ENCODE data around the gene GTF2A1.
"Not testable (repeated sequence)": the region's sequence is repeated elsewhere in the genome, so short reads cannot be mapped to it uniquely, and the experiment has no call there.

GTF2A1 gene

GRCh38 chr14:81233615-81234014 is 12.9 kb upstream of the GTF2A1 start:
- Histone ChIP-seq H3K36me3 (replicated peaks in 1 of 2; ENCODE audit: control insufficient read depth in 2 of 2, insufficient read depth in 2 of 2, low read length in 2 of 2) (no peaks in the 10 kb centered on the region), H3K4me1 (ENCODE audit: control insufficient read depth in 2 of 2, insufficient read depth in 1 of 2, low read depth in 1 of 2, low read length in 2 of 2) (peaks cover 0 to 4% of the 10 kb centered on the region in 2 donors), H4K91ac (ENCODE audit: low read depth, low read length, poor library complexity) (no peak overlapping the region), H2AK5ac (ENCODE audit: low read depth, low read length) (no peak overlapping the region), H3K4ac (ENCODE audit: low read length) (no peak overlapping the region), H2BK120ac (ENCODE audit: low read depth, low read length) (no peak overlapping the region), H3K14ac (ENCODE audit: low read length) (no peak overlapping the region), H2BK5ac (ENCODE audit: low read length) (no peak overlapping the region), H3K79me1 (ENCODE audit: low read depth, low read length) (no peaks in the 10 kb centered on the region), H3K23ac (ENCODE audit: low read depth, low read length, poor library complexity) (no peak overlapping the region), H2BK12ac (ENCODE audit: low read length) (no peak overlapping the region), H4K8ac (ENCODE audit: low read depth, low read length) (no peak overlapping the region), H2BK15ac (ENCODE audit: low read length) (no peak overlapping the region), H3K9me3 (replicated peaks in 1 of 2; ENCODE audit: control insufficient read depth in 2 of 2, insufficient read depth in 1 of 2, low read depth in 1 of 2, low read length in 2 of 2) (peaks cover 2 to 8% of the 10 kb centered on the region in 2 donors), H3K27ac (replicated peaks; ENCODE audit: low read length) (no peak overlapping the region), H3K9ac (ENCODE audit: low read depth, low read length, poor library complexity) (no peak overlapping the region), H3K18ac (ENCODE audit: low read length) (no peak overlapping the region), H2AFZ (ENCODE audit: low read length) (no peak overlapping the region), H3K4me2 (ENCODE audit: insufficient read depth, low read length, poor library complexity, severe bottlenecking) (no peak overlapping the region), H3K27me3 (ENCODE audit: control insufficient read depth in 3 of 3, insufficient read depth in 3 of 3, low read depth in 1 of 3, low read length in 3 of 3) (peaks cover 0 to 5% (median 0%) of the 10 kb centered on the region in 3 experiments), H3K4me3 (ENCODE audit: low read length in 2 of 2) (no peak overlapping the region)
- no peak for DNase-seq (ENCODE audit: low spot score)
- no CpG with 5 or more reads among the region's 1 CpG for WGBS, 2 donors (ENCODE audit: extremely low coverage in 2 of 2, insufficient read length in 2 of 2, insufficient replicate concordance in 1 of 2)

DNA sequence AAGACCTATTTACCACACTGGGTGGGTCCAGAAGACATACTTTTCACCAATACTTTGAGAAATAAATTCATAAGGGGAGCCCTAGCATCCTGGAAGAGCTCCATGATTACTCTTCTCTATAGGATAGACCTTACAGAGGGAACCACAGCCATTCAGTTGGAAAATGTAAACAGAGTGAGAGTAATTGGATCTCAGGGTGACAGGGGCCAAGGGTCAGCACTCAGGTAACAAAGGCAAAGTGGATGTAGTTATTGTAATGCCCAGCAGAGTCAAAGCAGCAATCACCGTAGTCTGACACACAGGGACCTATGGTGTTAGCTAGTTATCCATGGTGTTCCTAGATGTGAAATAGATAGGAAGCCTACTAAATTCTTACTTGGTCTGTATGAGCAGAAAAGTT is 10.8 kb upstream of the GTF2A1 start:
- Histone ChIP-seq H2BK12ac (ENCODE audit: low read length) (no peak overlapping the region), H2AK5ac (ENCODE audit: low read depth, low read length) (no peak overlapping the region), H3K27ac (replicated peaks; ENCODE audit: low read length) (no peak overlapping the region), H4K91ac (ENCODE audit: low read depth, low read length, poor library complexity) (no peak overlapping the region), H3K18ac (ENCODE audit: low read length) (no peak overlapping the region), H3K4me3 (ENCODE audit: low read length in 2 of 2) (no peak overlapping the region), H2BK120ac (ENCODE audit: low read depth, low read length) (no peak overlapping the region), H3K79me1 (ENCODE audit: low read depth, low read length) (no peaks in the 10 kb centered on the region), H2AFZ (ENCODE audit: low read length) (no peak overlapping the region), H3K4ac (ENCODE audit: low read length) (no peak overlapping the region), H3K14ac (ENCODE audit: low read length) (no peak overlapping the region), H3K4me2 (ENCODE audit: insufficient read depth, low read length, poor library complexity, severe bottlenecking) (no peak overlapping the region), H3K9ac (ENCODE audit: low read depth, low read length, poor library complexity) (no peak overlapping the region), H3K4me1 (ENCODE audit: control insufficient read depth in 2 of 2, insufficient read depth in 1 of 2, low read depth in 1 of 2, low read length in 2 of 2) (peaks cover 0 to 4% of the 10 kb centered on the region in 2 donors), H3K23ac (ENCODE audit: low read depth, low read length, poor library complexity) (no peak overlapping the region), H3K9me3 (replicated peaks in 1 of 2; ENCODE audit: control insufficient read depth in 2 of 2, insufficient read depth in 1 of 2, low read depth in 1 of 2, low read length in 2 of 2) (peaks cover 2 to 8% of the 10 kb centered on the region in 2 donors), H3K36me3 (replicated peaks in 1 of 2; ENCODE audit: control insufficient read depth in 2 of 2, insufficient read depth in 2 of 2, low read length in 2 of 2) (no peaks in the 10 kb centered on the region), H4K8ac (ENCODE audit: low read depth, low read length) (no peak overlapping the region), H2BK15ac (ENCODE audit: low read length) (no peak overlapping the region), H3K27me3 (ENCODE audit: control insufficient read depth in 3 of 3, insufficient read depth in 3 of 3, low read depth in 1 of 3, low read length in 3 of 3) (peaks cover 0 to 5% (median 0%) of the 10 kb centered on the region in 3 experiments), H2BK5ac (ENCODE audit: low read length) (no peak overlapping the region)
- WGBS, 2 donors (ENCODE audit: extremely low coverage in 2 of 2, insufficient read length in 2 of 2, insufficient replicate concordance in 1 of 2): no CpG with 5 or more reads among the region's 1 CpG
- DNase-seq (ENCODE audit: low spot score): no peak

GRCh38 chr14:81224222-81224621 is 3.5 kb upstream of the GTF2A1 start:
- H3K9ac ChIP-seq (ENCODE audit: low read depth, low read length, poor library complexity): no peak overlapping the region
- H3K4me2 ChIP-seq (ENCODE audit: insufficient read depth, low read length, poor library complexity, severe bottlenecking): no peak overlapping the region
- no peak overlapping the region for H3K27ac ChIP-seq (replicated peaks; ENCODE audit: low read length)
- no peaks in the 10 kb centered on the region for H3K27me3 ChIP-seq (ENCODE audit: control insufficient read depth in 3 of 3, insufficient read depth in 3 of 3, low read depth in 1 of 3, low read length in 3 of 3)
- H2BK5ac ChIP-seq (ENCODE audit: low read length): no peak overlapping the region
- H3K79me1 ChIP-seq (ENCODE audit: low read depth, low read length): no peaks in the 10 kb centered on the region
- no peak overlapping the region for H3K4ac ChIP-seq (ENCODE audit: low read length)
- H4K8ac ChIP-seq (ENCODE audit: low read depth, low read length): no peak overlapping the region
- no peaks in the 10 kb centered on the region for H3K9me3 ChIP-seq (replicated peaks in 1 of 2; ENCODE audit: control insufficient read depth in 2 of 2, insufficient read depth in 1 of 2, low read depth in 1 of 2, low read length in 2 of 2)
- H3K4me1 ChIP-seq (ENCODE audit: control insufficient read depth in 2 of 2, insufficient read depth in 1 of 2, low read depth in 1 of 2, low read length in 2 of 2): peaks cover 3 to 5% of the 10 kb centered on the region in 2 donors
- H2BK15ac ChIP-seq (ENCODE audit: low read length): no peak overlapping the region
- H2AK5ac ChIP-seq (ENCODE audit: low read depth, low read length): no peak overlapping the region
- H3K23ac ChIP-seq (ENCODE audit: low read depth, low read length, poor library complexity): no peak overlapping the region
- no CpG with 5 or more reads among the region's 1 CpG for WGBS, 2 donors (ENCODE audit: extremely low coverage in 2 of 2, insufficient read length in 2 of 2, insufficient replicate concordance in 1 of 2)
- H3K4me3 ChIP-seq (ENCODE audit: low read length in 2 of 2): no peak overlapping the region
- DNase-seq (ENCODE audit: low spot score): no peak
- no peak overlapping the region for H2BK12ac ChIP-seq (ENCODE audit: low read length)
- H3K36me3 ChIP-seq (replicated peaks in 1 of 2; ENCODE audit: control insufficient read depth in 2 of 2, insufficient read depth in 2 of 2, low read length in 2 of 2): no peaks in the 10 kb centered on the region
- H4K91ac ChIP-seq (ENCODE audit: low read depth, low read length, poor library complexity): no peak overlapping the region
- no peak overlapping the region for H2AFZ ChIP-seq (ENCODE audit: low read length)
- H2BK120ac ChIP-seq (ENCODE audit: low read depth, low read length): no peak overlapping the region
- no peak overlapping the region for H3K18ac ChIP-seq (ENCODE audit: low read length)
- no peak overlapping the region for H3K14ac ChIP-seq (ENCODE audit: low read length)

GRCh38 chr14:81223788-81224187 is 3.0 kb upstream of the GTF2A1 start:
- not testable (repeated sequence) for H3K9ac ChIP-seq (ENCODE audit: low read depth, low read length, poor library complexity); H2BK12ac ChIP-seq (ENCODE audit: low read length); H3K4me2 ChIP-seq (ENCODE audit: insufficient read depth, low read length, poor library complexity, severe bottlenecking); DNase-seq (ENCODE audit: low spot score); H3K23ac ChIP-seq (ENCODE audit: low read depth, low read length, poor library complexity); H3K79me1 ChIP-seq (ENCODE audit: low read depth, low read length); H2BK15ac ChIP-seq (ENCODE audit: low read length); H4K91ac ChIP-seq (ENCODE audit: low read depth, low read length, poor library complexity); H3K4me3 ChIP-seq (ENCODE audit: low read length in 2 of 2); H2BK5ac ChIP-seq (ENCODE audit: low read length); H2AK5ac ChIP-seq (ENCODE audit: low read depth, low read length); H3K14ac ChIP-seq (ENCODE audit: low read length); H2AFZ ChIP-seq (ENCODE audit: low read length); H4K8ac ChIP-seq (ENCODE audit: low read depth, low read length); H3K9me3 ChIP-seq (replicated peaks in 1 of 2; ENCODE audit: control insufficient read depth in 2 of 2, insufficient read depth in 1 of 2, low read depth in 1 of 2, low read length in 2 of 2); H3K36me3 ChIP-seq (replicated peaks in 1 of 2; ENCODE audit: control insufficient read depth in 2 of 2, insufficient read depth in 2 of 2, low read length in 2 of 2); H3K4ac ChIP-seq (ENCODE audit: low read length); H3K27me3 ChIP-seq (ENCODE audit: control insufficient read depth in 3 of 3, insufficient read depth in 3 of 3, low read depth in 1 of 3, low read length in 3 of 3); H2BK120ac ChIP-seq (ENCODE audit: low read depth, low read length); H3K27ac ChIP-seq (replicated peaks; ENCODE audit: low read length); H3K4me1 ChIP-seq (ENCODE audit: control insufficient read depth in 2 of 2, insufficient read depth in 1 of 2, low read depth in 1 of 2, low read length in 2 of 2); H3K18ac ChIP-seq (ENCODE audit: low read length)
- whole genome bisulfite sequencing, 2 donors (ENCODE audit: extremely low coverage in 2 of 2, insufficient read length in 2 of 2, insufficient replicate concordance in 1 of 2): no CpG with 5 or more reads among the region's 7 CpGs

Measured in neuronal stem cell (in vitro differentiated cells).